Measurements from ENCODE around the gene MACROH2A1. TPM values are rescaled to one million over a fixed set of nuclear protein-coding genes. Genes with fewer than 3 reads are reported as not detected.

Gene MACROH2A1
- total and polyA plus RNA-seq, 9 of the 15 experiments (the other 6 are each of a cell fraction or from before 2014, with no cell fraction given): 44.9 to 289 (median 193) TPM

GRCh38 chr5:135437796-135438560 is 38.9 kb upstream of the MACROH2A1 start (continued):
- TF ChIP-seq, protein P1, sequence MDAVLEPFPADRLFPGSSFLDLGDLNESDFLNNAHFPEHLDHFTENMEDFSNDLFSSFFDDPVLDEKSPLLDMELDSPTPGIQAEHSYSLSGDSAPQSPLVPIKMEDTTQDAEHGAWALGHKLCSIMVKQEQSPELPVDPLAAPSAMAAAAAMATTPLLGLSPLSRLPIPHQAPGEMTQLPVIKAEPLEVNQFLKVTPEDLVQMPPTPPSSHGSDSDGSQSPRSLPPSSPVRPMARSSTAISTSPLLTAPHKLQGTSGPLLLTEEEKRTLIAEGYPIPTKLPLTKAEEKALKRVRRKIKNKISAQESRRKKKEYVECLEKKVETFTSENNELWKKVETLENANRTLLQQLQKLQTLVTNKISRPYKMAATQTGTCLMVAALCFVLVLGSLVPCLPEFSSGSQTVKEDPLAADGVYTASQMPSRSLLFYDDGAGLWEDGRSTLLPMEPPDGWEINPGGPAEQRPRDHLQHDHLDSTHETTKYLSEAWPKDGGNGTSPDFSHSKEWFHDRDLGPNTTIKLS (IDR thresholded peaks at IDR 0.05; ENCODE audit: borderline replicate concordance, low read depth): peak; percentile 32; the same call in 1 of the 2 replicates
- TF ChIP-seq ZNF431 (CRISPR knock-in tag; IDR thresholded peaks at IDR 0.05) (no peak), KDM5B (IDR thresholded peaks at IDR 0.05; ENCODE audit: insufficient replicate concordance, low read depth, low read length) (peak; percentile 19), CCNT2 (IDR thresholded peaks at IDR 0.05; ENCODE audit: borderline replicate concordance, extremely low read depth, insufficient read length, low read depth, low read length) (no peak), NFIC (IDR thresholded peaks at IDR 0.05) (peak; percentile 71), ZNF197 (CRISPR knock-in tag; IDR thresholded peaks at IDR 0.05; ENCODE audit: low read depth) (0 out of 2 replicates have a peak, but pooled peaks have one; percentile 4), ADNP (tag; IDR thresholded peaks at IDR 0.05) (0 out of 2 replicates have a peak, but pooled peaks have one; percentile 19), ZBTB11 (CRISPR knock-in tag; IDR thresholded peaks at IDR 0.05) (no peak), ZNF134 (CRISPR knock-in tag; conservative IDR thresholded peaks at IDR 0.05) (no peak), ZEB2 (IDR thresholded peaks at IDR 0.05) (no peak), ELF1 (tag; IDR thresholded peaks at IDR 0.05) (no peak), MTA3 (IDR thresholded peaks at IDR 0.05; ENCODE audit: borderline replicate concordance) (no peak), EP400 (IDR thresholded peaks at IDR 0.05) (peak; percentile 22; the same call in 1 of the 2 replicates), BCL6 (CRISPR knock-in tag; IDR thresholded peaks at IDR 0.05) (no peak), FOSL1 (tag; conservative IDR thresholded peaks at IDR 0.05) (peak; percentile 73)
- TF ChIP-seq, protein P2, sequence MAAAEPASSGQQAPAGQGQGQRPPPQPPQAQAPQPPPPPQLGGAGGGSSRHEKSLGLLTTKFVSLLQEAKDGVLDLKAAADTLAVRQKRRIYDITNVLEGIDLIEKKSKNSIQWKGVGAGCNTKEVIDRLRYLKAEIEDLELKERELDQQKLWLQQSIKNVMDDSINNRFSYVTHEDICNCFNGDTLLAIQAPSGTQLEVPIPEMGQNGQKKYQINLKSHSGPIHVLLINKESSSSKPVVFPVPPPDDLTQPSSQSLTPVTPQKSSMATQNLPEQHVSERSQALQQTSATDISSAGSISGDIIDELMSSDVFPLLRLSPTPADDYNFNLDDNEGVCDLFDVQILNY (CRISPR knock-in tag; IDR thresholded peaks at IDR 0.05): no peak
- TF ChIP-seq, protein P3, sequence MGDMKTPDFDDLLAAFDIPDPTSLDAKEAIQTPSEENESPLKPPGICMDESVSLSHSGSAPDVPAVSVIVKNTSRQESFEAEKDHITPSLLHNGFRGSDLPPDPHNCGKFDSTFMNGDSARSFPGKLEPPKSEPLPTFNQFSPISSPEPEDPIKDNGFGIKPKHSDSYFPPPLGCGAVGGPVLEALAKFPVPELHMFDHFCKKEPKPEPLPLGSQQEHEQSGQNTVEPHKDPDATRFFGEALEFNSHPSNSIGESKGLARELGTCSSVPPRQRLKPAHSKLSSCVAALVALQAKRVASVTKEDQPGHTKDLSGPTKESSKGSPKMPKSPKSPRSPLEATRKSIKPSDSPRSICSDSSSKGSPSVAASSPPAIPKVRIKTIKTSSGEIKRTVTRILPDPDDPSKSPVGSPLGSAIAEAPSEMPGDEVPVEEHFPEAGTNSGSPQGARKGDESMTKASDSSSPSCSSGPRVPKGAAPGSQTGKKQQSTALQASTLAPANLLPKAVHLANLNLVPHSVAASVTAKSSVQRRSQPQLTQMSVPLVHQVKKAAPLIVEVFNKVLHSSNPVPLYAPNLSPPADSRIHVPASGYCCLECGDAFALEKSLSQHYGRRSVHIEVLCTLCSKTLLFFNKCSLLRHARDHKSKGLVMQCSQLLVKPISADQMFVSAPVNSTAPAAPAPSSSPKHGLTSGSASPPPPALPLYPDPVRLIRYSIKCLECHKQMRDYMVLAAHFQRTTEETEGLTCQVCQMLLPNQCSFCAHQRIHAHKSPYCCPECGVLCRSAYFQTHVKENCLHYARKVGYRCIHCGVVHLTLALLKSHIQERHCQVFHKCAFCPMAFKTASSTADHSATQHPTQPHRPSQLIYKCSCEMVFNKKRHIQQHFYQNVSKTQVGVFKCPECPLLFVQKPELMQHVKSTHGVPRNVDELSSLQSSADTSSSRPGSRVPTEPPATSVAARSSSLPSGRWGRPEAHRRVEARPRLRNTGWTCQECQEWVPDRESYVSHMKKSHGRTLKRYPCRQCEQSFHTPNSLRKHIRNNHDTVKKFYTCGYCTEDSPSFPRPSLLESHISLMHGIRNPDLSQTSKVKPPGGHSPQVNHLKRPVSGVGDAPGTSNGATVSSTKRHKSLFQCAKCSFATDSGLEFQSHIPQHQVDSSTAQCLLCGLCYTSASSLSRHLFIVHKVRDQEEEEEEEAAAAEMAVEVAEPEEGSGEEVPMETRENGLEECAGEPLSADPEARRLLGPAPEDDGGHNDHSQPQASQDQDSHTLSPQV (IDR thresholded peaks at IDR 0.05): peak; percentile 79

Measured in K562 (cell line).